ENCODE results near the gene FDCSP.

- no peak for TF ChIP-seq KDM1A (IDR thresholded peaks at IDR 0.05; ENCODE audit: borderline replicate concordance)
- TF ChIP-seq CTCF (IDR thresholded peaks at IDR 0.05 in 2 of 3, conservative IDR thresholded peaks at IDR 0.05 in 1 of 3; ENCODE audit: control insufficient read depth in 2 of 3, extremely low read depth in 1 of 3, insufficient read depth in 1 of 3, low read depth in 3 of 3, low read length in 3 of 3) = no peak
- TF ChIP-seq BHLHE40 (IDR thresholded peaks at IDR 0.05; ENCODE audit: borderline replicate concordance in 1 of 2, low read depth in 2 of 2, low read length in 1 of 2) = no peak
- TF ChIP-seq POLR2AphosphoS5 (IDR thresholded peaks at IDR 0.05; ENCODE audit: low read length) = no peak
Measured at GRCh38 chr4:70187216-70187615, 38.7 kb upstream of the FDCSP start.
